Measurements from ENCODE around the gene CXCR3.
"Not testable (repeated sequence)": the region's sequence is repeated elsewhere in the genome, so short reads cannot be mapped to it uniquely, and the experiment has no call there.

The CXCR3 gene

DNA sequence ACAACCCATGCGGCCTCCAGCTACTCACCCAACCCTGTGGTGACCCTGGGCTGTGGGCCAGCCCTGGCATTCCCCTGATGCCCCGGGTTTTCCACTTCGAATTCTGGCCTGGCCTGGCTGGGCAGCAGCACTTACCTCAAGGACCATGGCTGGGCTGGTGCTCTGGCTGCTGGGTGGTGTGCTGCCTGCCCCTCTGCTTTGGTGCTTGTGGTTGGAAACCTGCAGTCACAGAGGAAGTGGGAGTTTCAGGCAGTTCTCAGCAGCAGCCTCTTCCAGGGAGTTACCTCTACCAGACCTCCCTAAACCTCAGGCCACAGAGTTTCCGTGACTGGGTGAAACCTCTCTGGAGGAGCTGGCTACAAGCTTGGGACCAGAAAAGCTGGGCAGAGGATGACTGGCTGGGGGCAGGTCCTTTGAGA, at the start of gene CXCR3:
CXCR3 (minus strand) TSS at position 209 of the 419 bp plus-strand sequence; CDS start at position 147, 62 bp downstream.
- DNase-seq, result no peak

DNA sequence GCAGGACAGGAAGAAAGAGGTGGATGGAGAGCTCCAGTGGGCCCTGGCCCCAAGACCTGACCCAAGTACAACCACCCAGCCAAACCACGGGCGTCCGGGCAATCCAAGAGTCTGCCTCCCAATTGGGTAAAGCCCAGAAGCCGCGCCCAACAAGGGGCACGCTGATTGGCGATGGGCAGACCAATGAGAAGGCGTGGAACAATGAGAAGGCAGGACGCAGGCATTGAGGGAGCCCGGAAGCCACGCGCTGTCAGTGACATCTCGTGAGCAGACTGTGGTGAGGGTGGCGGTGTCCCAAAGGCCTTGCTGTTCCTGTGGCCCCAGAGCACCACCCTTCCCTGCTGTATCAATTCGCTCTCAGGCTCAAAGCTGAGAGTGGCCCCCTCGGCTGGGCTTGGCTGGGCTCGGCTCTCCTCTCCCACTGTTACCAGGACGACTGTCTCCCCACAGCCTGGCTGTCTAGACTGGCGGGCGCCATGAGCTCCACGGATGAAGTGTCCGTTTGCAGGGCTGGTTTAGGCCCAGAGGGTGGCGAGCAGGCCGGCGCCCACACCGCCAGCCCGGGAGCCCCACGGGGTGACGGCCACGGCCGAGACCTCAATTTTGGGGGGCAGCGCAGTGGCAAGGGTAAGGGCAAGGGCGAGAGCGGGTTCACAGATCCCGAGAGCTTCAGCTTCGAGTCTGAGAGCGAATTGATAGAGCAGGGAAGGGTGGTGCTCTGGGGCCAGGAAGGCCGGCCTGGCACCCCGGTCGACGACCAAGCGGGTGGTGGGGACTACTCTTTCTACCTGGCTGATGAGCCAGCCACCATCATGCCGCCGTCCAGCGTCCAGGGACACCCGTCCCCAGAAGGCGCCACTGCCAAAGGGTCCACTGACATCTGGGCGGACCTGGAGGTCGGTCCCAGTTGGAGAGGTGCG, 49.3 kb upstream of the CXCR3 start, which contains the start of gene LOC101059915:
LOC101059915 (plus strand) TSS at position 219 of the 920 bp plus-strand sequence.
- DNase-seq, result no peak

DNA sequence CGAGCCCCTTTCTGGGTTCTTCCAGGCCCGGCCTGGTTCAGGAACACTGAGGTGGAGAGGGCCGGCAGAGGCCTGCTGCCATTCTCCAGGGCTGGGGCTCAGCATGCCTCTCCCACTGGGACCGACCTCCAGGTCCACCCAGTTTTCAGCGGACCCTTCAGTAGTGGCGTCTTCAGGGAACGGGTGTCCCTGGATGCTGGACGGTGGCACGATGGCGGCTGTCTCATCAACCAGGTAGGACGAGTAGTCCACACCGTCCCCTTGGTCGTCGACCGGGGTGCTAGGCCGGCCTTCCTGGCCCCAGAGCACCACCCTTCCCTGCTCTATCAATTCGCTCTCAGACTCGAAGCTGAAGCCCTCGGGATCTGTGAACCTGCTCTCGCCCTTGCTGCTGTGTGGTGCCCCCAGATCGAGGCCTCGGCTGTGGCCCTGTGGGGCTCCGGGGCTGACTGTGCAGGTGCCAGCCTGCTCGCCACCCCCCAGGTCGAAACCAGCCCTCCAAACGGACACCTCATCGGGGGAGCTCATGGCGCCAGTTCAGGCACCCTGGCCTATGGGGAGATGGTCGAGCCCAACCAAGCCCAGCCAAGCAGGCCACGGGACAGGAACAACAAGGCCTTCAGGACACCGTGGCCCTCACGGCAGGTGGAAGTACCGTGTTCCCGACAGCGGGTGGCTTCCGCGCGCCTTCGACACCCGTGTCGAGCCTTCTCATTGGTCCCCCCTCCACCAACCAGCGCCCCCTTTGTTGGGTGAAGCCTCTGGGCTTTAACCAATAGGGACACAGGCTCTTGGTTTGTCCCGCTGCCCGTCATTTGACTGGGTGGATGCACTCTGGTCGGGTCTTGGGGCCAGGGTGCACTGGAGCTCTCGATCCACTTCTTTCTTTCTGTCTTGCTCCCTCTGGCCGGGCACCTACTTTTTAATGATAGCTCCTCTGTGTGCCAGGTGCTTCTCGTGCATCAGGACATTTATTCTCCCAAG, 48.2 kb upstream of the CXCR3 start:
- no peak for DNase-seq

- no peak for DNase-seq
These were observed 47.4 kb upstream of the CXCR3 start for GRCh38 chrX:71665747-71666146.

GRCh38 chrX:71664889-71665491, 46.7 kb upstream of the CXCR3 start:
- DNase-seq, result no peak

GRCh38 chrX:71664202-71664601, 45.9 kb upstream of the CXCR3 start:
- not testable (repeated sequence) for DNase-seq

DNA sequence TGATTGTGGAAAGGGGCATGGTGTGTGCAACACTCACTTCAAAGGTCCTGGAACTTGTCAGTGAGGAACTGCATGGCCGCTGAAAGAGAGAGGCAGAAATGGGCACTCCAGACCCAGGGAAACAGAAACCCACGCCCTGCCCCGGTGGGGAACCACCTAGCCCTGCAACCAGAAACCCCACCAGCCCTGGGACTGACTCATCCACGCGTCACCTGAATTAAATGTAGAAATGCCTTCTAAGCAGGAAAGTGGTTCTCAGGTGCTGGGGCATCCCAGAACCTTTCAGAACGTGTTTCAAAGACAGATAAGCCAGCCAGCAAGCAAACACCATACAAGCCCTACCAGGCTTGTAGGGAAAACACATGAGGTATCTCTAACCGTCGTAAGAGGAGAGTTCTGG, 44.9 kb upstream of the CXCR3 start:
- not testable (repeated sequence) for DNase-seq

- DNase-seq, result not testable (repeated sequence)
These were observed 44.3 kb upstream of the CXCR3 start for GRCh38 chrX:71662654-71663053.

- DNase-seq, result no peak
These were observed 43.6 kb upstream of the CXCR3 start for GRCh38 chrX:71661919-71662318.

GRCh38 chrX:71660562-71661416, 42.5 kb upstream of the CXCR3 start:
- no peak for DNase-seq

DNA sequence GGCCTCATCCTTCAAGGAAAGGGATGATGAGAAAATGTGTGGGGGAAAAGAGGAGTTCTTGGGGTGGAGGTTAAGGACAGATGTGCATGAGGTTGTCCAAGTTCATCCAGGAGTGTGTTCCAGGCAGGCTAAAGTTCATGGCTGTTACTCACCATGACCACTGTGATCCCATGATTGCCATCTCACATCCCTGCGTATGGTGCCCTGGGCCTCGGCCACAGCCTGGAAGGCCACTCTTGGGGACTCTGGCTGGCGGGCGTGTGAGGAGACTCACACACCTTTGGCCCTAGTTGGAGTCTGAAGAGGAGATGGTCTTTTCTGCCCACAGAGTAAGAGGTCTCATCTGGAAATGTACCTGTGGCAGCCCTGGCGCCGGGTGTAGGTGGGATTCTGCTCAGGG, 41.6 kb upstream of the CXCR3 start:
- no peak for DNase-seq

DNA sequence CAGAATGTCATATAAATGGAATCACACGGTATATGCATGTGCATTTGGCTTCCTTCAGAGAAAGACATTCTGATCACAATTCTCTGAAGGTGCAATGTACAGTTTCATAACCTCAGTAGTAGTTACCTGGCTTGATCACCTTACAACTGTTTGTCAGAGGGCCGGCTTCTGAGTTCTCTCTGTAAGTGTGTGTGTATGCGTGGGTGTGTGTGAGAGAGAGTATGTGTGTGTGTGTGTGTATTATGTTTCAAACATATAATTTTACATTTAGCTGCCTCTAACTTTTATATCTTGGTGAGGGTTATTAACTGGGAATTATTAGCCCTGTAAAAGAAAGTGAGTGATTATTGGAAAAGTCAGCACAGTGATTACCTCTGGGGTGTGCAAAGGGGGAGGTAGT, 41.0 kb upstream of the CXCR3 start:
- no peak for DNase-seq

DNA sequence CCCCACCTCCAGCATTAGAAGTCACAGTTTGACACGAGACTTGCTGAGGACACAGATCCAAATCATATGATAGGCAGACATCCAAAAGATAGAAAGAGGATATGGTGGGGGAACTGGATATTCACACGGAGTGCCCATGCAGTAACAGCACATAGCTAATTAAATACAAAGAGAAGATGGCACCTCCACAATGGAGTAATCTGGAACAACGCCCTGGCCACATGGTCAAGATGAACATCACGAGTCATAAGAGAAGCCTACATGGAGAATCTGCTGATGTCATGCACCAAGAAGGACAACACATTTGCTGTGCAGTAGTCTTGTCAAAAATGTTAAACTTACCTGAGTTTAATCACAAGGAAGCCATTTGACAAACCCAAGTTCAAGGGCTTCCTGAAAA, 39.0 kb upstream of the CXCR3 start:
- no peak for DNase-seq

- DNase-seq, result no peak
These were observed 35.0 kb upstream of the CXCR3 start for GRCh38 chrX:71653344-71653743.

- DNase-seq, result no peak
These were observed 34.1 kb upstream of the CXCR3 start for GRCh38 chrX:71652405-71652804.

DNA sequence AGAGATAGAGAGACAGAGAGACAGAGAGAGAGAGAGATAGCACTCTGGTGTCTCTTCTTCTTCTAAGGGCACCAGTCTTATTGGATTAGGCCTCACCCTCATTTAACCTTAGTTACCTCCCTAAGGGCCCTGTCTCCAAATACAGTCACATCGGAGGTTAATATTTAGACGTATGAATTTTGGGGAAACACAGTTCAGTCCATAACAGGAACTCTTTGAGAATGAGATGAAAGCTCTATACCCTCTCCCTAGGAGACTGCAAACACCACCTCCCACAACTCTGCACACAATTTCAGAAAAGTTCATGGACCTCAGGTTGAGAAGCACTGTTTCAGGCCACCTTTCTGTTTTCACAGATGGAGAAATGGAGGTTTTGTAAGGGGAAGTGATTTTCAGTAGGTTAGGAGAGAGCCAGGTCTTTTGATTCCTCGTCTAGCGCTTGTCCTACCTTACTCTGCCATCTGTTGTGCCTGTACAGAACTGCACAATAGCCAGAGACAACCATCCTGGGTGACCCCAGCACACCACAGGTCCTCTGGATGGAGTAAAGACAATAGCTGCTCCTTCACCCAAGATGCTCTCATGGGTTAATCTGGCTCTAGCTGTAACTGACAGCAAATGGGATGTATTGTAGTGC, 32.1 kb upstream of the CXCR3 start:
- DNase-seq, result no peak

GRCh38 chrX:71644406-71644805, 26.1 kb upstream of the CXCR3 start:
- DNase-seq, result not testable (repeated sequence)

DNA sequence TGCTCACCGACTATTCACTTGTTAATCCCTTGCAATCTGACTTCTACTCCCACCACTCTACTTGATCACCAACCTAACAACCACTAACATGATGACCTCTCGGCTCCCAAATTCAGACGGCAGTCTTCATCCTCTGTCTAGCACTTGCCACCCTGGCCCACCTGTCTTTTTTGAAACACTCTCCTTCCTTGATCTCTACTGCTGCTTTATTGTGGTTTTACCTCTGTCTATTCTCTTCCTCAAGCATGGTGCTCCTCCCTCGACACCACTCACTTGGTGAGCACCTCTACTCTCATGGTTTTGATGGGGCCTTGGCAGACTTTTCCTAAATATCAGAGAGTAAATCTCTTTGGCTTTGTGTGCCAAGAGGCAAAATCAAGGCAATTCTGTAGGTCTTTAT, 21.7 kb upstream of the CXCR3 start:
- DNase-seq, result no peak

GRCh38 chrX:71638409-71638808, 20.1 kb upstream of the CXCR3 start:
- no peak for DNase-seq

- no peak for DNase-seq
These were observed 19.5 kb upstream of the CXCR3 start for GRCh38 chrX:71637848-71638247.

- DNase-seq, result no peak
These were observed 18.9 kb upstream of the CXCR3 start for GRCh38 chrX:71637253-71637618.
